Ascending aorta (tissue), 2 donors: Measurements from ENCODE around the gene HMG20A. TPM values are rescaled to one million over a fixed set of nuclear protein-coding genes. Genes with fewer than 3 reads are reported as not detected.

Experiments
- DNase-seq, 2 donors: peaks; one replicate each; pipeline ENCODE4 v3.0.0-alpha.2; 2019; ENCODE audit warnings: low spot score in 2 of 2
- H3K27ac ChIP-seq, 2 donors: fragments of 200-600 bp; sonication (generic); one replicate each; pipeline ENCODE4 v1.5.1; 2016 to 2017; ENCODE audit warnings: mild to moderate bottlenecking in 1 of 2
- H3K27me3 ChIP-seq: fragments of 200-600 bp; sonication (generic); one replicate; pipeline ENCODE4 v1.5.1; 2017
- H3K36me3 ChIP-seq, 2 donors: fragments of 200-600 bp; sonication (generic); one replicate each; pipeline ENCODE4 v1.5.1; 2016
- H3K4me1 ChIP-seq, 2 donors: fragments of 200-600 bp; sonication (generic); one replicate each; pipeline ENCODE4 v1.5.1; 2016 to 2017; ENCODE audit warnings: mild to moderate bottlenecking in 1 of 2
- H3K4me3 ChIP-seq, 2 donors: fragments of 200-600 bp; sonication (generic); one replicate each; pipeline ENCODE4 v1.5.1; 2016 to 2017; ENCODE audit warnings: mild to moderate bottlenecking in 1 of 2
- H3K9me3 ChIP-seq, 2 donors: fragments of 200-600 bp; sonication (generic); one replicate each; pipeline ENCODE4 v1.5.1; 2016
- intact Hi-C: fragments of 100-400 bp; cut with DNase I; formaldehyde crosslinking; loops from one replicate; pipeline ENCODE4 v1.15.1; 2023
- total RNA-seq: library from RNA; depleted of rRNA; stranded (reverse); fragments of >200 nt; gene quantifications from one replicate; pipeline ENCODE4 v1.1.0, GENCODE V29; 2016
- TF ChIP-seq, protein P1 (sequence below), 3 experiments: fragments of 200-600 bp in 2 of 3; fragments of 450-650 bp in 1 of 3; sonication (generic) in 2 of 3; IDR thresholded peaks; one replicate each; pipeline ENCODE4 v1.5.1; 2016 to 2019; ENCODE audit warnings: antibody characterized with exemption in 3 of 3, mild to moderate bottlenecking in 1 of 3, moderate library complexity in 1 of 3

The HMG20A gene
- total RNA-seq, 1 donor from 2014 or later: 17.7 TPM

DNA sequence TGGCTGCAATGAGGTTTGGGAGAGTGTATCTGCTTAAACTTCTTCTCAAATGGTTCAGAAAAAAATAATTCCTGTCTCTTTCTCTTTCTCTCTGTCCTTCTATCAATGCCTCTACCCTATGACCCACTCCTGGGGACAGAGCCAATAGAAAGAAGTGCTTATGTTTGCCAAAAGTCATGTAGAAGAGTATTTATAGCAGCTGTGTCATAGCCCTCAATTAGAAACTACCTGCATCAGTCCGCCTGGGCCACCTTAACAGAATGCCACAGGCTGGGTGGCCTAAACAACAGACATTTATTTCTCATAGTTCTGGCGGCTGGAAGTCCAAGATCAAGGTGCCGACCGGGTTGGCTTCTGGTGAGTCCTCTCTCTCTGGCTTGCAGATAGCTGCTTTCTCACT is 92.5 kb downstream of the HMG20A start:
- H3K9me3 ChIP-seq: no peaks in the 10 kb centered on the region
- H3K27ac ChIP-seq: no peak overlapping the region
- DNase-seq: no peak
- H3K27me3 ChIP-seq: no peaks in the 10 kb centered on the region
- H3K4me1 ChIP-seq: peaks cover 8 to 11% of the 10 kb centered on the region in 2 donors
- TF ChIP-seq, protein P1, sequence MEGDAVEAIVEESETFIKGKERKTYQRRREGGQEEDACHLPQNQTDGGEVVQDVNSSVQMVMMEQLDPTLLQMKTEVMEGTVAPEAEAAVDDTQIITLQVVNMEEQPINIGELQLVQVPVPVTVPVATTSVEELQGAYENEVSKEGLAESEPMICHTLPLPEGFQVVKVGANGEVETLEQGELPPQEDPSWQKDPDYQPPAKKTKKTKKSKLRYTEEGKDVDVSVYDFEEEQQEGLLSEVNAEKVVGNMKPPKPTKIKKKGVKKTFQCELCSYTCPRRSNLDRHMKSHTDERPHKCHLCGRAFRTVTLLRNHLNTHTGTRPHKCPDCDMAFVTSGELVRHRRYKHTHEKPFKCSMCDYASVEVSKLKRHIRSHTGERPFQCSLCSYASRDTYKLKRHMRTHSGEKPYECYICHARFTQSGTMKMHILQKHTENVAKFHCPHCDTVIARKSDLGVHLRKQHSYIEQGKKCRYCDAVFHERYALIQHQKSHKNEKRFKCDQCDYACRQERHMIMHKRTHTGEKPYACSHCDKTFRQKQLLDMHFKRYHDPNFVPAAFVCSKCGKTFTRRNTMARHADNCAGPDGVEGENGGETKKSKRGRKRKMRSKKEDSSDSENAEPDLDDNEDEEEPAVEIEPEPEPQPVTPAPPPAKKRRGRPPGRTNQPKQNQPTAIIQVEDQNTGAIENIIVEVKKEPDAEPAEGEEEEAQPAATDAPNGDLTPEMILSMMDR (IDR thresholded peaks at IDR 0.05): no peak
- H3K4me3 ChIP-seq: no peak overlapping the region
- no peaks in the 10 kb centered on the region for H3K36me3 ChIP-seq
- intact Hi-C loops: no loop called here

DNA sequence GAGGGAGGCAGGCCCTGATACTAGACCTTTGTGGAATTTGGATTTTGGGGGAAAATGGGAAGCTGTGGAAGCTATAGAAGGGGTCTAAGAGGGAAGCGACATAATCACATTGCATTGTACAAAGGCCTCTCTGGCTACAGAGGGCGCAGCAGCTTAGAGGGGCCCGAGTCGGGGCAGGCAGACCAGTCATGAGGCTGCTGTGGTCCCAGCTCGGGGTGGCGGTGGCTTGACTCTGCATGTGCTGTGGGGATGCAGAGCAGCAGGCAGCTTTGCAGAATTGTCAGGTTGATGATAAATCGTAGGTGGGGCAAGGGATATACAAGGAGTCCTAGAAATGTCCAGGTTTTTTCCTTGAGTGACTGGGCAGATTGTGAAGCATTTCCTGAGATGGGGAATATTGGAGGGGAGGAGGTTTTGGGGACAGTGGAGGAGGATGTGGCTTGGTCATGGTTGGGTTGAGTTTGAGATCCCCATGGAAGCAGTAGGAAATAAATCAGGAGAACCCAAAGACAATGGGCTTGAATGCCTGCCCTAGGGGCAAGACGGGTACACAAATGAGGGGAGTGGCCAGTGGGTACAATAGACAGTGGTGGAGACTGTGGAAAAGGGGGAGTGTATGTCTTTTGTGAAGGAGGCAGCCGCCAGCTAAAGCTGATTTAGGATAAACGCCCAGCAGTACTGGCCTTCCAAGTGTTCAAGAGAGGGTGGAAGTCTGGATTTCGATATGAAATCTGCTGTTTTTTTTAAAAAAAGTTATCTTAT is 94.1 kb downstream of the HMG20A start:
- Histone ChIP-seq H3K9me3 (no peaks in the 10 kb centered on the region), H3K4me1 (no peaks in the 10 kb centered on the region), H3K27ac (no peak overlapping the region), H3K36me3 (no peaks in the 10 kb centered on the region), H3K4me3 (no peak overlapping the region), H3K27me3 (no peaks in the 10 kb centered on the region)
- intact Hi-C loops: no loop called here
- DNase-seq: no peak
- TF ChIP-seq, protein P1 (IDR thresholded peaks at IDR 0.05): no peak

DNA sequence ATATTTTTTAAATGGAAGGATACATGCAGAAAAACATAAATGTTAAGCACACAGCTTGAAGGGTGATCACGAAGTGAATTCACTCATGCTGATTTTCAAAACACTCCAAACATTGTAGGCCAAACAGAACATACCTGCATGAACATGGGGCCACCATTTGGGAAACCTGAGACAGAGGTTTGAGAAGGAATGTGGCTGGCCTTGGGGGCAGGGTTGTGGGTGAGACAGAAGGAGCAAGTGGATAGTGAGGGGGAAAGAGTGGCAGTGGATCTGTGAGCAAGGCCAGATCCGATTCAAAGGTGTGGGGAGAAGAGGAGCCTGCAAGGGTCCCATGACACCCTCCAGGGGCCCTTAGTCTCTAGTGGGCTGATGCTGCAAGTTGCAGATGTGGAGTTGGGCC is 94.9 kb downstream of the HMG20A start:
- H3K27ac ChIP-seq: no peak overlapping the region
- TF ChIP-seq, protein P1 (IDR thresholded peaks at IDR 0.05): no peak
- H3K9me3 ChIP-seq: no peaks in the 10 kb centered on the region
- DNase-seq: no peak
- H3K36me3 ChIP-seq: no peaks in the 10 kb centered on the region
- no peaks in the 10 kb centered on the region for H3K27me3 ChIP-seq
- intact Hi-C loops: no loop called here
- H3K4me3 ChIP-seq: no peak overlapping the region
- H3K4me1 ChIP-seq: no peaks in the 10 kb centered on the region

DNA sequence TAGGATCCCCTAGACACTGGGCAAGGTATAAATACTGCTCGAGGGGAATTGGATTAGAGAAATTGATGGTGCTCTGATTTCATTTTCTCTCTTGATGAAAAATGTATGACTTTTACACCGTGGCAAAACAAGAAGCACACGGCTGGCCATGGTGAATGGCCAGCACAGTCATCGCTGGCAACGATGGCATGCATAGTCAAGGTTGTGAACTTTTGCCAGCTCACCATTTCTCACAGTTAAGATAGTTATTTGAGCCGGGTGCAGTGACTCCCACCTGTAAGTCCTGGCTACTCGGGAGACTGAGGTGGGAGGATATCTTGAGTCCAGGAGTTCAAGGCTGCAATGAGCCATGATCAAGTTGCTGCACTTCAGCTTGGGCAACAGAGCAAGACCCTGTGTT is 95.4 kb downstream of the HMG20A start:
- no peak overlapping the region for H3K27ac ChIP-seq
- no peak overlapping the region for H3K4me3 ChIP-seq
- no peaks in the 10 kb centered on the region for H3K9me3 ChIP-seq
- TF ChIP-seq, protein P1 (IDR thresholded peaks at IDR 0.05): no peak
- H3K27me3 ChIP-seq: no peaks in the 10 kb centered on the region
- no peak for DNase-seq
- intact Hi-C loops: no loop called here
- no peaks in the 10 kb centered on the region for H3K4me1 ChIP-seq
- no peaks in the 10 kb centered on the region for H3K36me3 ChIP-seq

DNA sequence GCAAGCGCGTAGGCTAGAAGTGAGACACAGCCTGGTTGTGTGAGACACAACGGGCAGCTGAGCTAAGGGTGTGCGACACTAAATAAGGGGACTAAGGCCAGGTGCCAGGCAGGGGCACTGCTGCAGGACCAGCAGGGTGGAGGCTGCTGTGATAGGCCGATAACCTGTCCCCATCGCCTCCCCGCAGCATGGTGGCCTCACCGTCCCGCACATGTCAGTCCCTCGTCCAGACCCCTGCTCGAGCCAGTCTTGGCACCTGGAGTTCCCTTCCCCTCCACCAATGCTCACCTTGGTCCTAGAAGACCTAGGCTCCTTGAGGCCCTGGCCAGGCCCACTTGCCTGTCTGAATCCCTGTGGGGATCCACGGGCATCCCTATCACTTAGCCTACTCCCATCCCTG is 96.1 kb downstream of the HMG20A start:
- no peaks in the 10 kb centered on the region for H3K9me3 ChIP-seq
- H3K27ac ChIP-seq: no peak overlapping the region
- DNase-seq: peak in 1 of 2 donors; percentile 47
- no peaks in the 10 kb centered on the region for H3K36me3 ChIP-seq
- intact Hi-C loops: no loop called here
- H3K27me3 ChIP-seq: no peaks in the 10 kb centered on the region
- H3K4me1 ChIP-seq: no peaks in the 10 kb centered on the region
- H3K4me3 ChIP-seq: no peak overlapping the region
- TF ChIP-seq, protein P1 (IDR thresholded peaks at IDR 0.05): no peak
